Measurements from ENCODE around the gene GAB3.

The GAB3 gene

GRCh38 chrX:154738011-154738738 is 12.7 kb downstream of the GAB3 start:
- H3K4me3 ChIP-seq (ENCODE audit: low read depth, low read length) = no peak overlapping the region
- no peak for TF ChIP-seq CTCF (IDR thresholded peaks at IDR 0.05; ENCODE audit: low read depth, low read length)
- peak; percentile 83 for DNase-seq (ENCODE audit: low read depth, low spot score)
- in situ Hi-C loops (cut with HindIII; ENCODE audit: low sequenced_read_pairs) = no loop called here

GRCh38 chrX:154737136-154737535 is 13.7 kb downstream of the GAB3 start:
- no peak overlapping the region for H3K4me3 ChIP-seq (ENCODE audit: low read depth, low read length)
- no peak for DNase-seq (ENCODE audit: low read depth, low spot score)
- in situ Hi-C loops (cut with HindIII; ENCODE audit: low sequenced_read_pairs) = no loop called here
- no peak for TF ChIP-seq CTCF (IDR thresholded peaks at IDR 0.05; ENCODE audit: low read depth, low read length)

- H3K4me3 ChIP-seq (ENCODE audit: low read depth, low read length) = no peak overlapping the region
- in situ Hi-C loops (cut with HindIII; ENCODE audit: low sequenced_read_pairs) = no loop called here
- TF ChIP-seq CTCF (IDR thresholded peaks at IDR 0.05; ENCODE audit: low read depth, low read length) = no peak
- DNase-seq (ENCODE audit: low read depth, low spot score) = peak; percentile 80
Measured at GRCh38 chrX:154735695-154736393, 15.0 kb downstream of the GAB3 start.

- no peak for TF ChIP-seq CTCF (IDR thresholded peaks at IDR 0.05; ENCODE audit: low read depth, low read length)
- peak; percentile 64 for DNase-seq (ENCODE audit: low read depth, low spot score)
- in situ Hi-C loops (cut with HindIII; ENCODE audit: low sequenced_read_pairs) = no loop called here
- no peak overlapping the region for H3K4me3 ChIP-seq (ENCODE audit: low read depth, low read length)
Measured at GRCh38 chrX:154734061-154734781, 16.7 kb downstream of the GAB3 start.

- in situ Hi-C loops (cut with HindIII; ENCODE audit: low sequenced_read_pairs) = no loop called here
- no peak for TF ChIP-seq CTCF (IDR thresholded peaks at IDR 0.05; ENCODE audit: low read depth, low read length)
- H3K4me3 ChIP-seq (ENCODE audit: low read depth, low read length) = no peak overlapping the region
- DNase-seq (ENCODE audit: low read depth, low spot score) = no peak
Measured at GRCh38 chrX:154733066-154733425, 17.8 kb downstream of the GAB3 start.

GRCh38 chrX:154732421-154733065 is 18.3 kb downstream of the GAB3 start:
- TF ChIP-seq CTCF (IDR thresholded peaks at IDR 0.05; ENCODE audit: low read depth, low read length) = no peak
- peak; percentile 81 for DNase-seq (ENCODE audit: low read depth, low spot score)
- in situ Hi-C loops (cut with HindIII; ENCODE audit: low sequenced_read_pairs) = no loop called here
- no peak overlapping the region for H3K4me3 ChIP-seq (ENCODE audit: low read depth, low read length)

Measured in astrocyte of the spinal cord (primary cell).